ENCODE measurements around the gene LAMC3. TPM values are rescaled to one million over a fixed set of nuclear protein-coding genes. Genes with fewer than 3 reads are reported as not detected.

LAMC3 gene
- polyA plus RNA-seq, 1 of the 3 experiments (the other 2 are of a cell fraction) = 0.07 TPM

GRCh38 chr9:130984521-130984920, 24.5 kb upstream of the LAMC3 start:
- CTCF ChIA-PET = interaction anchor here (0.7 to 2.1 kb wide), 3 partner anchors 11 to 118 kb away, joined by 3 to 15 read pairs (median 5); no protein-coding TSS in a partner anchor
- no peaks in the 10 kb centered on the region for H3K79me2 ChIP-seq (ENCODE audit: insufficient read depth)

GRCh38 chr9:130985029-130985428, 23.9 kb upstream of the LAMC3 start:
- Histone ChIP-seq H3K4me2 (no peak overlapping the region), H3K9me2 (no peaks in the 10 kb centered on the region), H3K79me2 (ENCODE audit: insufficient read depth) (no peaks in the 10 kb centered on the region), H3K36me3 (replicated peaks in 1 of 2; ENCODE audit: control insufficient read depth in 1 of 2, insufficient read depth in 2 of 2, low read length in 1 of 2) (no peaks in the 10 kb centered on the region), H3K4me3 (ENCODE audit: low read depth in 2 of 2, low read length in 1 of 2) (no peak overlapping the region), H3K9ac (no peak overlapping the region), H3K4me1 (ENCODE audit: control insufficient read depth in 1 of 2, insufficient read depth in 2 of 2, low read depth in 1 of 2, low read length in 1 of 2) (no peaks in the 10 kb centered on the region), H2AFZ (ENCODE audit: low read depth) (no peak overlapping the region), H4K20me1 (ENCODE audit: insufficient read depth) (no peaks in the 10 kb centered on the region), H3K27ac (ENCODE audit: low read depth in 2 of 2, low read length in 1 of 2) (no peak overlapping the region), H3K27me3 (ENCODE audit: insufficient read depth) (0 out of 2 replicates have a peak, but pooled peaks cover 7% of the 10 kb centered on the region), H3F3A (replicated peaks; ENCODE audit: insufficient read depth) (no peaks in the 10 kb centered on the region), H3K9me3 (no peaks in the 10 kb centered on the region)
- WGBS (ENCODE audit: low lambda C conversion rate) = 74% methylated on average over 3 of the region's 6 CpGs
- DNase-seq = no peak
- ChIA-PET CTCF (interaction anchor here (1.4 to 2.1 kb wide), 2 partner anchors 13 to 119 kb away, joined by 5 to 15 read pairs; no protein-coding TSS in a partner anchor), POLR2A (no interaction called here)
- no peak for TF ChIP-seq MEF2A (IDR thresholded peaks at IDR 0.05; ENCODE audit: borderline replicate concordance, low read depth)
- TF ChIP-seq FOXM1 (IDR thresholded peaks at IDR 0.05; ENCODE audit: low read depth) = no peak
- TF ChIP-seq YY1 (IDR thresholded peaks at IDR 0.05; ENCODE audit: low read depth) = no peak
- no peak for TF ChIP-seq USF1 (IDR thresholded peaks at IDR 0.05; ENCODE audit: borderline replicate concordance, low read depth)
- TF ChIP-seq TCF12 (IDR thresholded peaks at IDR 0.05) = no peak
- no peak for TF ChIP-seq GATA2 (CRISPR knock-in tag; IDR thresholded peaks at IDR 0.05)
- TF ChIP-seq IRF3 (IDR thresholded peaks at IDR 0.05; ENCODE audit: low read depth, low read length) = no peak
- no peak for TF ChIP-seq PBX3 (IDR thresholded peaks at IDR 0.05)
- TF ChIP-seq NFIC (IDR thresholded peaks at IDR 0.05; ENCODE audit: borderline replicate concordance) = no peak
- TF ChIP-seq USF2 (IDR thresholded peaks at IDR 0.05; ENCODE audit: borderline replicate concordance, low read depth, low read length) = no peak
- no peak for TF ChIP-seq EZH2phosphoT487 (IDR thresholded peaks at IDR 0.05; ENCODE audit: borderline replicate concordance, low read depth)
- no peak for TF ChIP-seq MXI1 (IDR thresholded peaks at IDR 0.05; ENCODE audit: low read depth, low read length)
- no peak for TF ChIP-seq EP300 (IDR thresholded peaks at IDR 0.05; ENCODE audit: borderline replicate concordance in 1 of 2, low read depth in 1 of 2, low read length in 1 of 2)
- TF ChIP-seq JUND (IDR thresholded peaks at IDR 0.05) = no peak

More at GRCh38 chr9:130984521-130984920, 24.5 kb upstream of the LAMC3 start:
- POLR2A ChIA-PET = no interaction called here
- Histone ChIP-seq H2AFZ (ENCODE audit: low read depth) (no peak overlapping the region), H3K9me2 (no peaks in the 10 kb centered on the region), H3K4me1 (ENCODE audit: control insufficient read depth in 1 of 2, insufficient read depth in 2 of 2, low read depth in 1 of 2, low read length in 1 of 2) (no peaks in the 10 kb centered on the region), H4K20me1 (ENCODE audit: insufficient read depth) (no peaks in the 10 kb centered on the region), H3K36me3 (replicated peaks in 1 of 2; ENCODE audit: control insufficient read depth in 1 of 2, insufficient read depth in 2 of 2, low read length in 1 of 2) (no peaks in the 10 kb centered on the region), H3K27me3 (ENCODE audit: insufficient read depth) (0 out of 2 replicates have a peak, but pooled peaks cover 7% of the 10 kb centered on the region), H3K9me3 (no peaks in the 10 kb centered on the region), H3F3A (replicated peaks; ENCODE audit: insufficient read depth) (no peaks in the 10 kb centered on the region), H3K27ac (ENCODE audit: low read depth in 2 of 2, low read length in 1 of 2) (no peak overlapping the region), H3K4me3 (ENCODE audit: low read depth in 2 of 2, low read length in 1 of 2) (no peak overlapping the region), H3K9ac (no peak overlapping the region), H3K4me2 (no peak overlapping the region)
- TF ChIP-seq CHD2 (IDR thresholded peaks at IDR 0.05; ENCODE audit: low read length, partially characterized antibody) (no peak), REST (IDR thresholded peaks at IDR 0.05; ENCODE audit: low read depth, low read length) (no peak), FOXM1 (IDR thresholded peaks at IDR 0.05; ENCODE audit: low read depth) (no peak), FOXJ3 (CRISPR knock-in tag; IDR thresholded peaks at IDR 0.05) (no peak), GATA2 (CRISPR knock-in tag; IDR thresholded peaks at IDR 0.05) (no peak), POLR2AphosphoS5 (IDR thresholded peaks at IDR 0.05; ENCODE audit: low read depth, low read length) (no peak)
- no peak for DNase-seq
- WGBS (ENCODE audit: low lambda C conversion rate) = 76% methylated on average over 8 of the region's 8 CpGs

All from SK-N-SH (cell line).